MM.1S (cell line): Measurements from ENCODE around the gene SUPT4H1.

ENCODE experiments used
- EZH2 ChIP-seq: fragments of 300-600 bp; sonication (generic); optimal IDR thresholded peaks from 2 replicates; pipeline ENCODE3; 2017; ENCODE audit warnings: low read depth, mild to moderate bottlenecking, antibody characterized with exemption, low read length, mixed read lengths
- EZH2phosphoT487 ChIP-seq: fragments of 300-600 bp; sonication (generic); IDR thresholded peaks from 2 replicates; pipeline ENCODE4 v1.6.1; 2018; ENCODE audit warnings: antibody characterized with exemption, low read length
- TF ChIP-seq, protein P1 (sequence below): fragments of 300-600 bp; sonication (generic); IDR thresholded peaks from 2 replicates; pipeline ENCODE4 v1.5.1; 2016; ENCODE audit warnings: antibody characterized with exemption, low read length, mixed read lengths

DNA sequence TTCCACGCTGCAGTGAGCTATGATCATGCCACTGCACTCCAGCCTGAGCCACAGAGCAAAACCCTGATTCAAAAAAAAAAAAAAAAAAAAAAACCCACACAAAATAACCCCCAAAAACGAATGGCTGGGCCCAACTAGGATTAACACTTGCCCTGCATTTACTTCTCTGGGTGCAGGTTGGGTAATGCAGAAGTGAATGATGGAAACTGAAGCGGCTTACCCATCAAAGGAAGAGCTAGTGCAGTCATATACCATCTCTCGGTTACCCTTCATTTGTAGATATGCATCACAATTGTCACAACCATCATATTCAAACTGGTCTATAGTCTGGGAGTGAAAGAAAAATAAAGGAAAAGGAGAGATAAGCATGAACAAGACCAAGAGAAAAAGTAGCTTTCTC is 819 bp downstream of the SUPT4H1 start:
- TF ChIP-seq, protein P1, sequence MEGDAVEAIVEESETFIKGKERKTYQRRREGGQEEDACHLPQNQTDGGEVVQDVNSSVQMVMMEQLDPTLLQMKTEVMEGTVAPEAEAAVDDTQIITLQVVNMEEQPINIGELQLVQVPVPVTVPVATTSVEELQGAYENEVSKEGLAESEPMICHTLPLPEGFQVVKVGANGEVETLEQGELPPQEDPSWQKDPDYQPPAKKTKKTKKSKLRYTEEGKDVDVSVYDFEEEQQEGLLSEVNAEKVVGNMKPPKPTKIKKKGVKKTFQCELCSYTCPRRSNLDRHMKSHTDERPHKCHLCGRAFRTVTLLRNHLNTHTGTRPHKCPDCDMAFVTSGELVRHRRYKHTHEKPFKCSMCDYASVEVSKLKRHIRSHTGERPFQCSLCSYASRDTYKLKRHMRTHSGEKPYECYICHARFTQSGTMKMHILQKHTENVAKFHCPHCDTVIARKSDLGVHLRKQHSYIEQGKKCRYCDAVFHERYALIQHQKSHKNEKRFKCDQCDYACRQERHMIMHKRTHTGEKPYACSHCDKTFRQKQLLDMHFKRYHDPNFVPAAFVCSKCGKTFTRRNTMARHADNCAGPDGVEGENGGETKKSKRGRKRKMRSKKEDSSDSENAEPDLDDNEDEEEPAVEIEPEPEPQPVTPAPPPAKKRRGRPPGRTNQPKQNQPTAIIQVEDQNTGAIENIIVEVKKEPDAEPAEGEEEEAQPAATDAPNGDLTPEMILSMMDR = no peak
- TF ChIP-seq EZH2 (no peak), EZH2phosphoT487 (no peak)
